Smooth muscle cell (in vitro differentiated cells): Measurements from ENCODE around the gene ATXN10. TPM values are rescaled to one million over a fixed set of nuclear protein-coding genes. Genes with fewer than 3 reads are reported as not detected.

Experiments used
- DNase-seq: peaks from one replicate; lab custom pipeline; 2025; ENCODE audit not compliant: unreplicated experiment; lab: John Stamatoyannopoulos, UW
- H2AFZ ChIP-seq: fragments of 200-600 bp; sonication (generic); 2 replicates; pipeline ENCODE4 v1.6.0; 2016; ENCODE audit warnings: antibody characterized with exemption, low read depth, mild to moderate bottlenecking
- H3F3A ChIP-seq: fragments of 200-600 bp; sonication (generic); 2 replicates; pipeline ENCODE4 v1.6.0; 2017; ENCODE audit warnings: antibody characterized with exemption, low read depth
- H3K27ac ChIP-seq: fragments of 200-600 bp; sonication (generic); 2 replicates; pipeline ENCODE4 v1.5.1; 2016; ENCODE audit warnings: low read depth, mild to moderate bottlenecking
- H3K27me3 ChIP-seq: fragments of 200-600 bp; sonication (generic); 2 replicates; pipeline ENCODE4 v1.6.1; 2016; ENCODE audit warnings: low read depth, mild to moderate bottlenecking
- H3K36me3 ChIP-seq: fragments of 200-600 bp; sonication (generic); 2 replicates; pipeline ENCODE4 v1.5.1; 2016; ENCODE audit warnings: low read depth
- H3K4me1 ChIP-seq: fragments of 200-600 bp; sonication (generic); 2 replicates; pipeline ENCODE4 v1.5.1; 2016; ENCODE audit warnings: low read depth
- H3K4me2 ChIP-seq: fragments of 200-600 bp; sonication (generic); 2 replicates; pipeline ENCODE4 v1.6.0; 2016; ENCODE audit warnings: mild to moderate bottlenecking
- H3K4me3 ChIP-seq: fragments of 200-600 bp; sonication (generic); 2 replicates; pipeline ENCODE4 v1.5.1; 2016; ENCODE audit warnings: mild to moderate bottlenecking
- H3K79me2 ChIP-seq: fragments of 200-600 bp; sonication (generic); 2 replicates; pipeline ENCODE4 v1.6.0; 2016; ENCODE audit warnings: low read depth, mild to moderate bottlenecking
- H3K9ac ChIP-seq: fragments of 200-600 bp; sonication (generic); 2 replicates; pipeline ENCODE4 v1.6.0; 2016; ENCODE audit warnings: low read depth
- H3K9me3 ChIP-seq: fragments of 200-600 bp; sonication (generic); replicated peaks from 2 replicates; pipeline ENCODE4 v1.5.1; 2016; ENCODE audit warnings: low read depth
- H4K20me1 ChIP-seq: fragments of 200-600 bp; sonication (generic); 2 replicates; pipeline ENCODE4 v1.6.0; 2016; ENCODE audit warnings: low read depth
- WGBS: methylation state at CpG from one replicate; pipeline ENCODE4 v1.1.7; 2016; ENCODE audit warnings: low lambda C conversion rate; 5-methylcytosine and 5-hydroxymethylcytosine counted together
- polyA plus RNA-seq: library from polyadenylated mRNA; unstranded; fragments of >200 nt; fragmentation: Nextera tagmentation; extraction: Ambion mirVana; gene quantifications from 2 replicates; pipeline ENCODE4 v1.2.1, GENCODE V29; 2016
- total RNA-seq: library from RNA; depleted of rRNA; stranded (reverse); fragments of >200 nt; gene quantifications from 2 replicates; pipeline ENCODE4 v1.2.3, GENCODE V29; 2014
- TF ChIP-seq, protein P1 (sequence below): fragments of 200-600 bp; sonication (generic); IDR thresholded peaks from 2 replicates; pipeline ENCODE4 v1.5.1; 2017; ENCODE audit warnings: borderline replicate concordance, mild to moderate bottlenecking, antibody characterized with exemption; ENCODE audit not compliant: insufficient read depth, poor library complexity, severe bottlenecking

Gene ATXN10
- total and polyA plus RNA-seq, 2 experiments from 2014 or later, result 117 to 131 TPM

DNA sequence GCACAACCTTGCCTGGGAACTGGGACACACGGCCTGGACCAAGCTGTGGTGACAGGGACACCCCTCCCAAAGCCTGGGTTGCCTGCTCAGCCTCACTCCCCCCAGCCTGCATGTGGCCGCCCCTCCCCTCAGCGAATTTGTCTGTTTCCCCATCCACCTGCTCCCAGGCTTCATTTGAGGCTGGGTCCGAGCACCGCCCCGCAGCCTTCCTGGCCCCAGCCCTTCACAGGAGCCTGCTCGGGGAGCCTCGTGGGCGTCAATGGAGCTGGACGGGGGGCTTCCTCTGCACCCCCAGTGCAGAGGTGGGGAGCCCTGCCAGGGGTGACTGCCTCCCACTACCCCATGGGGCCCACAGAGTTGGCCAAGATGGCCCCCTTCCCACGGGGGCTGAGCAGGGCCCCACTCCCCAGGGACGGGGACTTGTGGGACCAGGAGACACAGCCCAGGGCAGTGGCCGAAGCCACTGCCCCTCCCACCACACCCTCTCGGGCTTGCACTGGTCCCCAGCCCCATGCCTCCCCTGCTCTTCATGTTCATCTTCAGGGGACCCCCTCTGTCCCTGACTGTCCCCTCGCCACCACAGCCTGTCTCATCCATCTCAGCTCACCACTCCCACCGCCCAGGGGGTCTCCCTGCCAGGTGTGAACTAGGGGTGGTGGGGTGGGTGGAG lies 213.7 kb downstream of the ATXN10 start:
- H2AFZ ChIP-seq, result no peak overlapping the region
- TF ChIP-seq, protein P1, sequence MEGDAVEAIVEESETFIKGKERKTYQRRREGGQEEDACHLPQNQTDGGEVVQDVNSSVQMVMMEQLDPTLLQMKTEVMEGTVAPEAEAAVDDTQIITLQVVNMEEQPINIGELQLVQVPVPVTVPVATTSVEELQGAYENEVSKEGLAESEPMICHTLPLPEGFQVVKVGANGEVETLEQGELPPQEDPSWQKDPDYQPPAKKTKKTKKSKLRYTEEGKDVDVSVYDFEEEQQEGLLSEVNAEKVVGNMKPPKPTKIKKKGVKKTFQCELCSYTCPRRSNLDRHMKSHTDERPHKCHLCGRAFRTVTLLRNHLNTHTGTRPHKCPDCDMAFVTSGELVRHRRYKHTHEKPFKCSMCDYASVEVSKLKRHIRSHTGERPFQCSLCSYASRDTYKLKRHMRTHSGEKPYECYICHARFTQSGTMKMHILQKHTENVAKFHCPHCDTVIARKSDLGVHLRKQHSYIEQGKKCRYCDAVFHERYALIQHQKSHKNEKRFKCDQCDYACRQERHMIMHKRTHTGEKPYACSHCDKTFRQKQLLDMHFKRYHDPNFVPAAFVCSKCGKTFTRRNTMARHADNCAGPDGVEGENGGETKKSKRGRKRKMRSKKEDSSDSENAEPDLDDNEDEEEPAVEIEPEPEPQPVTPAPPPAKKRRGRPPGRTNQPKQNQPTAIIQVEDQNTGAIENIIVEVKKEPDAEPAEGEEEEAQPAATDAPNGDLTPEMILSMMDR, result no peak
- peaks cover 9% of the 10 kb centered on the region for H3K27me3 ChIP-seq
- DNase-seq, result no peak
- no peaks in the 10 kb centered on the region for H3K79me2 ChIP-seq
- no peaks in the 10 kb centered on the region for H3F3A ChIP-seq
- H3K27ac ChIP-seq, result no peak overlapping the region
- H3K36me3 ChIP-seq, result no peaks in the 10 kb centered on the region
- no peaks in the 10 kb centered on the region for H3K9me3 ChIP-seq
- WGBS, result 88% methylated on average over 9 of the region's 16 CpGs
- H3K4me3 ChIP-seq, result no peak overlapping the region
- no peaks in the 10 kb centered on the region for H4K20me1 ChIP-seq
- no peaks in the 10 kb centered on the region for H3K4me1 ChIP-seq
- no peak overlapping the region for H3K4me2 ChIP-seq
- H3K9ac ChIP-seq, result no peak overlapping the region

DNA sequence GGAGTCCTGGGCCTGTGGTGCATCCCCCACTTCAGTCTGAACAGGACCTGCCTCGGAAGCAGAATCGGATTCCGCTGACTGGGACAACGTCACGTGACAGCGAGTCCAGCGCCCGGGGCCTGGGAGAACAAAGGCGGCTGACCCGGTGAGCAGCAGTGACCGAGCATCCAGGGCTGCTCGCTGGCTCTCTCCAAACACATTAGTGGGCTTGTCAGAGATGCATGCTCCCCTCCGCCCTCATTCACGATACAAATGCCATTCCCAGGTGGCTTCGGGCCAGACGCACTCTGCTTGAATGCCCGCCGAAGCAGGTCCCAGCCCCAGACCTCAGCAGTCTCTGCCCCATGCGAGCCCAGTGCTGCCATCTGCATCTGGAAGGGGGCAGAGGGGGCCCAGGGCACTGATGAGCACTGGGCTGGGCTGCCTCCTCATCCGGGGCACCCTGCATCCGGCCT lies 214.3 kb downstream of the ATXN10 start:
- Histone ChIP-seq H3K4me1 (no peaks in the 10 kb centered on the region), H4K20me1 (no peaks in the 10 kb centered on the region), H3K79me2 (no peaks in the 10 kb centered on the region), H3K27ac (no peak overlapping the region), H3K4me3 (no peak overlapping the region), H3K9me3 (no peaks in the 10 kb centered on the region), H3K9ac (no peak overlapping the region), H3K27me3 (peaks cover 2% of the 10 kb centered on the region), H2AFZ (no peak overlapping the region), H3K36me3 (no peaks in the 10 kb centered on the region), H3F3A (no peaks in the 10 kb centered on the region), H3K4me2 (no peak overlapping the region)
- TF ChIP-seq, protein P1, result no peak
- no peak for DNase-seq
- WGBS, result 95% methylated on average over 21 of the region's 21 CpGs

DNA sequence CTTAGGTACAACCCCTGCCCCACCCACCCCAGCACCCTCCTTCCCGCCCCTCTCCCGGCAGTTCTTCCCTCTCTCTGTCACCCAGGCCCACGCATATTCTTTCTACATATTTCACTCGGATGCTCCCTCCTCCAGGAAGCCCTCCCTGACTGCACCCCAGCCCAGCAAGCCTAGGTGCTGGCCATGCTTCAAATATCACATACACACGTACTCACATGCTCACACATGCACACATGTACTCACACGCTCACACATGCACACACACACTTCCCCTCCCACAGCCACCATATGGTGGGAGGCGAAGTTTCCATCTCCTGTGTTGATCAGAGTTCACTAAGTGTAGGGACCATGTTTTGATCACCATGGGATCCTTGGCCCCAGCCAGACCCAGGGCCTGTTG lies 214.9 kb downstream of the ATXN10 start:
- Histone ChIP-seq H3K79me2 (no peaks in the 10 kb centered on the region), H3F3A (no peaks in the 10 kb centered on the region), H3K27ac (no peak overlapping the region), H3K4me3 (no peak overlapping the region), H3K4me1 (no peaks in the 10 kb centered on the region), H3K9me3 (no peaks in the 10 kb centered on the region), H3K4me2 (no peak overlapping the region), H2AFZ (no peak overlapping the region), H4K20me1 (no peaks in the 10 kb centered on the region), H3K9ac (no peak overlapping the region), H3K36me3 (no peaks in the 10 kb centered on the region), H3K27me3 (no peaks in the 10 kb centered on the region)
- 94% methylated on average over 4 of the region's 7 CpGs for WGBS
- DNase-seq, result no peak
- TF ChIP-seq, protein P1, result no peak
